ENCODE results near the gene KCNK10. TPM values are rescaled to one million over a fixed set of nuclear protein-coding genes. Genes with fewer than 3 reads are reported as not detected.
"Not testable (repeated sequence)": the region's sequence is repeated elsewhere in the genome, so short reads cannot be mapped to it uniquely, and the experiment has no call there.

The KCNK10 gene
- total RNA-seq, 2 experiments from 2014 or later: not detected

- ChIA-PET CTCF (interaction anchor here (0.8 kb wide), 1 partner anchor 85 kb away, joined by 3 read pairs; no protein-coding TSS in a partner anchor), POLR2A (no interaction called here)
Observed at GRCh38 chr14:88272390-88273269, 50.4 kb downstream of the KCNK10 start.

GRCh38 chr14:88271205-88271604 lies 51.9 kb downstream of the KCNK10 start:
- ChIA-PET POLR2A (no interaction called here), CTCF (no interaction called here)

- POLR2A ChIA-PET: no interaction called here
- CTCF ChIA-PET: no interaction called here
Observed at GRCh38 chr14:88270776-88271175, 52.3 kb downstream of the KCNK10 start.

- POLR2A ChIA-PET: interaction anchor here (0.6 kb wide), 1 partner anchor 240 kb away, joined by 3 read pairs; no protein-coding TSS in a partner anchor
- CTCF ChIA-PET: no interaction called here
Observed at GRCh38 chr14:88269806-88270420, 53.2 kb downstream of the KCNK10 start.

GRCh38 chr14:88266474-88266873 lies 56.6 kb downstream of the KCNK10 start:
- ChIA-PET POLR2A (no interaction called here), CTCF (no interaction called here)

GRCh38 chr14:88264116-88264515 lies 59.0 kb downstream of the KCNK10 start:
- ChIA-PET CTCF (no interaction called here), POLR2A (no interaction called here)

- CTCF ChIA-PET, POLR2A ChIA-PET: not testable (repeated sequence)
Observed at GRCh38 chr14:88261302-88261701, 61.8 kb downstream of the KCNK10 start.

- ChIA-PET POLR2A (no interaction called here), CTCF (interaction anchor here (0.6 kb wide), 1 partner anchor 52 kb away, joined by 3 read pairs; no protein-coding TSS in a partner anchor)
Observed at GRCh38 chr14:88258021-88258420, 65.0 kb downstream of the KCNK10 start.

- POLR2A ChIA-PET: no interaction called here
- CTCF ChIA-PET: no interaction called here
Observed at GRCh38 chr14:88256997-88257950, 65.8 kb downstream of the KCNK10 start.

- ChIA-PET CTCF (no interaction called here), POLR2A (no interaction called here)
Observed at GRCh38 chr14:88255798-88256197, 67.3 kb downstream of the KCNK10 start.

GRCh38 chr14:88255196-88255595 lies 67.9 kb downstream of the KCNK10 start:
- ChIA-PET CTCF (no interaction called here), POLR2A (no interaction called here)

- POLR2A ChIA-PET: no interaction called here
- CTCF ChIA-PET: no interaction called here
Observed at GRCh38 chr14:88252498-88252897, 70.6 kb downstream of the KCNK10 start.

- POLR2A ChIA-PET: no interaction called here
- CTCF ChIA-PET: no interaction called here
Observed at GRCh38 chr14:88251650-88252049, 71.4 kb downstream of the KCNK10 start.

- CTCF ChIA-PET: interaction anchor here (0.7 kb wide), 1 partner anchor 96 kb away, joined by 3 read pairs; no protein-coding TSS in a partner anchor
- POLR2A ChIA-PET: no interaction called here
Observed at GRCh38 chr14:88249266-88249665, 73.8 kb downstream of the KCNK10 start.

- ChIA-PET POLR2A (no interaction called here), CTCF (interaction anchor here (0.7 kb wide), 1 partner anchor 95 kb away, joined by 3 read pairs; no protein-coding TSS in a partner anchor)
Observed at GRCh38 chr14:88248606-88249005, 74.5 kb downstream of the KCNK10 start.

GRCh38 chr14:88247228-88247627 lies 75.8 kb downstream of the KCNK10 start:
- ChIA-PET CTCF (no interaction called here), POLR2A (no interaction called here)

GRCh38 chr14:88245321-88245720 lies 77.7 kb downstream of the KCNK10 start:
- ChIA-PET POLR2A (no interaction called here), CTCF (no interaction called here)

GRCh38 chr14:88243946-88244345 lies 79.1 kb downstream of the KCNK10 start:
- ChIA-PET CTCF (no interaction called here), POLR2A (no interaction called here)

- ChIA-PET CTCF (no interaction called here), POLR2A (no interaction called here)
Observed at GRCh38 chr14:88242446-88242845, 80.6 kb downstream of the KCNK10 start.

- CTCF ChIA-PET: no interaction called here
Observed at GRCh38 chr14:88241810-88242209, 81.3 kb downstream of the KCNK10 start.

More at GRCh38 chr14:88241810-88242209, 81.3 kb downstream of the KCNK10 start:
- POLR2A ChIA-PET: no interaction called here

Measured in activated CD8-positive, alpha-beta memory T cell treated with anti-CD3 and anti-CD28 coated beads for 36 hours (primary cell).